Endodermal cell (in vitro differentiated cells): ENCODE measurements around the gene CXXC5. TPM values are rescaled to one million over a fixed set of nuclear protein-coding genes. Genes with fewer than 3 reads are reported as not detected.
"Not testable (repeated sequence)": the region's sequence is repeated elsewhere in the genome, so short reads cannot be mapped to it uniquely, and the experiment has no call there.

Experiments
- DNase-seq: peaks from one replicate; pipeline ENCODE4 v3.0.0-alpha.2; 2017
- H3K27ac ChIP-seq: 2 replicates; pipeline ENCODE4 v1.5.1; 2013; ENCODE audit warnings: mild to moderate bottlenecking, low read depth, low read length, moderate library complexity
- H3K27me3 ChIP-seq: 2 replicates; pipeline ENCODE4 v1.6.1; 2013; ENCODE audit warnings: mild to moderate bottlenecking, low read length, moderate library complexity; ENCODE audit not compliant: insufficient read depth, control insufficient read depth, poor library complexity, severe bottlenecking
- H3K36me3 ChIP-seq: 2 replicates; pipeline ENCODE4 v1.7.0; 2013; ENCODE audit warnings: mild to moderate bottlenecking, low read length, moderate library complexity; ENCODE audit not compliant: control insufficient read depth, insufficient read depth
- H3K4me1 ChIP-seq: one replicate; pipeline ENCODE4 v1.7.0; 2013; ENCODE audit warnings: low read length; ENCODE audit not compliant: control insufficient read depth, insufficient read depth
- H3K4me3 ChIP-seq: 2 replicates; pipeline ENCODE4 v1.5.1; 2013; ENCODE audit warnings: mild to moderate bottlenecking, low read length, moderate library complexity
- H3K9ac ChIP-seq: 2 replicates; pipeline ENCODE4 v1.6.1; 2013; ENCODE audit warnings: mild to moderate bottlenecking, low read length, moderate library complexity; ENCODE audit not compliant: poor library complexity, severe bottlenecking; ENCODE audit errors: extremely low read depth
- H3K9me3 ChIP-seq: 2 replicates; pipeline ENCODE4 v1.6.1; 2013; ENCODE audit warnings: mild to moderate bottlenecking, low read length, moderate library complexity; ENCODE audit not compliant: control insufficient read depth
- H3K27ac Mint-ChIP-seq: 2 replicates; pipeline ENCODE4 v1.8.0; 2020; ENCODE audit warnings: mixed read lengths
- H3K27me3 Mint-ChIP-seq: 2 replicates; pipeline ENCODE4 v1.8.0; 2021; ENCODE audit warnings: mild to moderate bottlenecking, mixed read lengths; ENCODE audit not compliant: insufficient read depth
- H3K36me3 Mint-ChIP-seq: 2 replicates; pipeline ENCODE4 v1.8.0; 2020; ENCODE audit warnings: low read depth, mixed read lengths
- H3K4me1 Mint-ChIP-seq: 2 replicates; pipeline ENCODE4 v1.8.0; 2020; ENCODE audit warnings: mixed read lengths
- H3K4me3 Mint-ChIP-seq: 2 replicates; pipeline ENCODE4 v1.8.0; 2020; ENCODE audit warnings: mild to moderate bottlenecking, moderate library complexity, mixed read lengths
- H3K9me3 Mint-ChIP-seq: 2 replicates; pipeline ENCODE4 v1.8.0; 2020; ENCODE audit warnings: mild to moderate bottlenecking, mixed read lengths
- CTCF ChIP-seq: fragments of 200-600 bp; sonication (generic); conservative IDR thresholded peaks from 2 replicates; pipeline ENCODE4 v1.5.0; 2021; ENCODE audit warnings: antibody characterized with exemption, mild to moderate bottlenecking
- WGBS, 2 experiments: methylation state at CpG; one replicate each; pipeline versions ENCODE4 v1.1.5 to v1.1.7; 2013; ENCODE audit warnings: missing lambda C conversion rate in 2 of 2, mixed read lengths in 1 of 2; ENCODE audit not compliant: insufficient coverage in 1 of 2, insufficient read length in 1 of 2; 5-methylcytosine and 5-hydroxymethylcytosine counted together
- total RNA-seq, 2 donors: library from RNA; stranded (reverse); fragmentation: NEBNext Ultra II Directional in 1 of 2; extraction: Animal tissue kit (Norgen Biotek cat#: 25700) in 1 of 2; gene quantifications; 2 replicates in 1 of 2; 3 replicates in 1 of 2; pipeline ENCODE4 v1.2.1, GENCODE V29; 2021

Gene CXXC5
- total RNA-seq, 2 donors from 2014 or later, result 50.5 to 67.9 TPM

- Histone ChIP-seq H3K36me3 (peaks cover 50% of the 10 kb centered on the region), H3K4me3 (no peak overlapping the region), H3K27ac (no peak overlapping the region), H3K9ac (no peak overlapping the region), H3K27me3 (no peaks in the 10 kb centered on the region), H3K9me3 (no peaks in the 10 kb centered on the region), H3K4me1 (no peaks in the 10 kb centered on the region)
- 97 to 98% methylated on average over 9 to 12 of the region's 12 CpGs for WGBS, 2 experiments
- Mint-ChIP-seq H3K36me3 (peaks cover 50% of the 10 kb centered on the region), H3K4me3 (no peak overlapping the region), H3K9me3 (no peaks in the 10 kb centered on the region), H3K4me1 (no peaks in the 10 kb centered on the region), H3K27me3 (no peaks in the 10 kb centered on the region), H3K27ac (peak overlapping the region; percentile 39)
- TF ChIP-seq CTCF, result no peak
- DNase-seq, result no peak
These were observed 46.7 kb upstream of the CXXC5 start for GRCh38 chr5:139601429-139601828.

- H3K4me1 ChIP-seq, H3K27ac ChIP-seq, H3K9ac ChIP-seq, H3K4me3 ChIP-seq, H3K4me1 Mint-ChIP-seq, DNase-seq, H3K27me3 ChIP-seq, H3K27me3 Mint-ChIP-seq, H3K4me3 Mint-ChIP-seq, H3K27ac Mint-ChIP-seq, H3K9me3 ChIP-seq, H3K9me3 Mint-ChIP-seq: not testable (repeated sequence)
- H3K36me3 ChIP-seq, result peaks cover 54% of the 10 kb centered on the region
- WGBS, 2 experiments, result 95 to 96% methylated on average over 4 to 9 of the region's 9 CpGs
- H3K36me3 Mint-ChIP-seq, result peaks cover 50% of the 10 kb centered on the region
These were observed 46.2 kb upstream of the CXXC5 start for GRCh38 chr5:139601948-139602347.

GRCh38 chr5:139605887-139606286, 42.3 kb upstream of the CXXC5 start:
- H3K36me3 ChIP-seq, result peaks cover 57% of the 10 kb centered on the region
- Mint-ChIP-seq H3K36me3 (peaks cover 42% of the 10 kb centered on the region), H3K27ac (peak overlapping the region; percentile 3), H3K27me3 (no peaks in the 10 kb centered on the region), H3K9me3 (no peaks in the 10 kb centered on the region), H3K4me3 (no peak overlapping the region), H3K4me1 (no peaks in the 10 kb centered on the region)
- no peak overlapping the region for H3K9ac ChIP-seq
- 92 to 97% methylated on average over 6 to 8 of the region's 8 CpGs for WGBS, 2 experiments
- no peaks in the 10 kb centered on the region for H3K27me3 ChIP-seq
- H3K4me1 ChIP-seq, result no peaks in the 10 kb centered on the region
- H3K4me3 ChIP-seq, result no peak overlapping the region
- no peak for DNase-seq
- H3K9me3 ChIP-seq, result no peaks in the 10 kb centered on the region
- no peak for TF ChIP-seq CTCF
- no peak overlapping the region for H3K27ac ChIP-seq
